ENCODE results near the gene ATP6V0D1. TPM values are rescaled to one million over a fixed set of nuclear protein-coding genes. Genes with fewer than 3 reads are reported as not detected.
"Not testable (repeated sequence)": the region's sequence is repeated elsewhere in the genome, so short reads cannot be mapped to it uniquely, and the experiment has no call there.

ATP6V0D1 gene
- total RNA-seq, 1 donor from 2014 or later: 89.2 TPM

GRCh38 chr16:67504031-67505021 lies 23.4 kb upstream of the ATP6V0D1 start:
- DNase-seq (ENCODE audit: low spot score): no peak

GRCh38 chr16:67499106-67499505 lies 18.1 kb upstream of the ATP6V0D1 start:
- no peak for DNase-seq (ENCODE audit: low spot score)

- no peak for DNase-seq (ENCODE audit: low spot score)
These were observed 9.6 kb upstream of the ATP6V0D1 start for GRCh38 chr16:67490335-67491096.

GRCh38 chr16:67489401-67490083 lies 8.6 kb upstream of the ATP6V0D1 start:
- no peak for DNase-seq (ENCODE audit: low spot score)

- not testable (repeated sequence) for DNase-seq (ENCODE audit: low spot score)
These were observed 6.6 kb upstream of the ATP6V0D1 start for GRCh38 chr16:67487561-67487960.

GRCh38 chr16:67486805-67487204 lies 5.8 kb upstream of the ATP6V0D1 start:
- DNase-seq (ENCODE audit: low spot score): no peak

- no peak for DNase-seq (ENCODE audit: low spot score)
These were observed 3.0 kb upstream of the ATP6V0D1 start for GRCh38 chr16:67483731-67484525.

- no peak for DNase-seq (ENCODE audit: low spot score)
These were observed 2.2 kb upstream of the ATP6V0D1 start, which contains the start of gene AGRP for GRCh38 chr16:67483150-67483549. Gene AGRP (minus strand): TSS chr16:67483547. CDS start chr16:67483398, 149 bp downstream.

- no peak for DNase-seq (ENCODE audit: low spot score)
These were observed 1.4 kb upstream of the ATP6V0D1 start for GRCh38 chr16:67482233-67482924.

GRCh38 chr16:67481561-67482232 lies 740 bp upstream of the ATP6V0D1 start:
- DNase-seq (ENCODE audit: low spot score): peak; percentile 73

GRCh38 chr16:67477960-67478554 lies 2.9 kb downstream of the ATP6V0D1 start:
- no peak for DNase-seq (ENCODE audit: low spot score)

- no peak for DNase-seq (ENCODE audit: low spot score)
These were observed 6.2 kb downstream of the ATP6V0D1 start for GRCh38 chr16:67474551-67475455.

- no peak for DNase-seq (ENCODE audit: low spot score)
These were observed 9.1 kb downstream of the ATP6V0D1 start for GRCh38 chr16:67471758-67472384.

GRCh38 chr16:67470359-67470758 lies 10.6 kb downstream of the ATP6V0D1 start:
- DNase-seq (ENCODE audit: low spot score): no peak

- no peak for DNase-seq (ENCODE audit: low spot score)
These were observed 12.2 kb downstream of the ATP6V0D1 start for GRCh38 chr16:67468731-67469130.

- DNase-seq (ENCODE audit: low spot score): no peak
These were observed 14.4 kb downstream of the ATP6V0D1 start for GRCh38 chr16:67466581-67466980.

- no peak for DNase-seq (ENCODE audit: low spot score)
These were observed 16.4 kb downstream of the ATP6V0D1 start for GRCh38 chr16:67464565-67464964.

- DNase-seq (ENCODE audit: low spot score): no peak
These were observed 17.3 kb downstream of the ATP6V0D1 start for GRCh38 chr16:67463691-67464090.
